Endothelial cell of umbilical vein (primary cell): ENCODE data around the gene DAPK2. TPM values are rescaled to one million over a fixed set of nuclear protein-coding genes. Genes with fewer than 3 reads are reported as not detected.

Experiments
- BruUV-seq: library from RNA; stranded (reverse); fragments of 400-500 nt; replicated peaks from 2 replicates; lab custom pipeline; 2021; lab: Mats Ljungman, UMichigan
- CTCF ChIA-PET: fragments of 300-600, 350-600 bp; sonication (Branson Sonifier 250); formaldehyde crosslinking; loops from one replicate; lab custom pipeline; 2021; ENCODE audit warnings: antibody characterized with exemption, inconsistent platforms; lab: Charles Lee
- POLR2A ChIA-PET: fragments of 300-600, 350-600 bp; sonication (Branson Sonifier 250); formaldehyde crosslinking; loops from one replicate; lab custom pipeline; 2021; ENCODE audit warnings: antibody characterized with exemption, inconsistent platforms; lab: Charles Lee
- DNase-seq: peaks from one replicate; pipeline ENCODE4 v3.0.0-alpha.2; 2011; ENCODE audit warnings: low read depth, low spot score
- FAIRE-seq: peaks from 2 replicates; lab custom pipeline; 2011; peaks lifted over from hg19 to GRCh38; lab: Jason Lieb, UNC
- H2AFZ ChIP-seq: 2 replicates; pipeline ENCODE4 v1.6.0; 2012; ENCODE audit warnings: low read depth, low read length, control low read depth, inconsistent platforms
- H3K27ac ChIP-seq: 2 replicates; pipeline ENCODE4 v1.5.1; 2011; ENCODE audit warnings: low read depth, mild to moderate bottlenecking, control low read depth, low read length, moderate library complexity; ENCODE audit not compliant: insufficient read depth
- H3K27me3 ChIP-seq, 2 experiments: 2 replicates each; pipeline versions ENCODE4 v1.6.0 to v1.6.1; 2011; ENCODE audit warnings: low read length in 2 of 2, mixed read lengths in 1 of 2; ENCODE audit not compliant: control insufficient read depth in 2 of 2, insufficient read depth in 2 of 2
- H3K36me3 ChIP-seq, 2 experiments: 2 replicates in 1 of 2; 3 replicates in 1 of 2; pipeline ENCODE4 v1.5.1; 2011; ENCODE audit warnings: low read length in 2 of 2, mild to moderate bottlenecking in 1 of 2, moderate library complexity in 1 of 2; ENCODE audit not compliant: control insufficient read depth in 2 of 2, insufficient read depth in 2 of 2; ENCODE audit errors: extremely low read depth in 1 of 2
- H3K4me1 ChIP-seq: 3 replicates; pipeline ENCODE4 v1.5.1; 2011; ENCODE audit warnings: mild to moderate bottlenecking, low read length; ENCODE audit not compliant: control insufficient read depth, insufficient read depth; ENCODE audit errors: extremely low read depth
- H3K4me2 ChIP-seq: 2 replicates; pipeline ENCODE4 v1.6.1; 2011; ENCODE audit warnings: low read length, control low read depth, mixed read lengths; ENCODE audit not compliant: insufficient read depth
- H3K4me3 ChIP-seq, 3 experiments: fragments of 200-600 bp in 1 of 3; sonication (generic), shearing (Covaris generic) in 1 of 3; replicated peaks in 1 of 3; 2 replicates each; pipeline ENCODE4 v1.5.1; 2011 to 2016; ENCODE audit warnings: control low read depth in 3 of 3, low read length in 3 of 3, mild to moderate bottlenecking in 2 of 3, inconsistent platforms in 1 of 3, low read depth in 1 of 3, moderate library complexity in 1 of 3; ENCODE audit not compliant: insufficient read depth in 1 of 3
- H3K79me2 ChIP-seq: 2 replicates; pipeline ENCODE4 v1.6.0; 2012; ENCODE audit warnings: low read length, inconsistent platforms; ENCODE audit not compliant: control insufficient read depth, insufficient read depth
- H3K9ac ChIP-seq: replicated peaks from 2 replicates; pipeline ENCODE3; 2011; ENCODE audit warnings: low read length, control low read depth; ENCODE audit not compliant: insufficient read depth; ENCODE audit errors: extremely low read depth
- H3K9me1 ChIP-seq: replicated peaks from 3 replicates; pipeline ENCODE4 v1.6.0; 2011; ENCODE audit warnings: mild to moderate bottlenecking, low read length; ENCODE audit not compliant: control insufficient read depth, insufficient read depth; ENCODE audit errors: extremely low read depth
- H3K9me3 ChIP-seq: replicated peaks from 2 replicates; pipeline ENCODE4 v1.5.1; 2012; ENCODE audit warnings: low read length, inconsistent platforms; ENCODE audit not compliant: control insufficient read depth, insufficient read depth
- H4K20me1 ChIP-seq: replicated peaks from 2 replicates; pipeline ENCODE3; 2011; ENCODE audit warnings: mild to moderate bottlenecking, low read length; ENCODE audit not compliant: control insufficient read depth, insufficient read depth; ENCODE audit errors: extremely low read depth
- CTCF ChIP-seq, 2 donors: IDR thresholded peaks; 1 replicate in 1 of 2; 2 replicates in 1 of 2; pipeline ENCODE4 v1.5.1; 2011; ENCODE audit warnings: low read length in 2 of 2, mild to moderate bottlenecking in 2 of 2, moderate library complexity in 2 of 2, control low read depth in 1 of 2, inconsistent platforms in 1 of 2, low read depth in 1 of 2; ENCODE audit not compliant: insufficient read depth in 1 of 2; ENCODE audit errors: extremely low read depth in 1 of 2
- EZH2 ChIP-seq: IDR thresholded peaks from 2 replicates; pipeline ENCODE4 v1.6.1; 2012; ENCODE audit warnings: borderline replicate concordance, low read depth, mild to moderate bottlenecking, moderate library complexity, low read length, inconsistent platforms; ENCODE audit not compliant: severe bottlenecking
- FOS ChIP-seq: IDR thresholded peaks from 2 replicates; pipeline ENCODE4 v1.6.1; 2011; ENCODE audit warnings: mild to moderate bottlenecking, low read length, moderate library complexity, borderline replicate concordance; ENCODE audit not compliant: insufficient read depth
- GATA2 ChIP-seq: IDR thresholded peaks from 2 replicates; pipeline ENCODE4 v1.7.0; 2011; ENCODE audit warnings: low read depth, mild to moderate bottlenecking, moderate library complexity, mixed read lengths, low read length; ENCODE audit not compliant: insufficient read length, insufficient read depth
- JUN ChIP-seq: IDR thresholded peaks from 2 replicates; pipeline ENCODE4 v1.6.1; 2011; ENCODE audit warnings: borderline replicate concordance, low read depth; ENCODE audit not compliant: insufficient read length, insufficient read depth
- MYC ChIP-seq: IDR thresholded peaks from one replicate; pipeline ENCODE4 v1.6.1; 2011; ENCODE audit warnings: mild to moderate bottlenecking, low read depth, low read length
- POLR2A ChIP-seq: IDR thresholded peaks from 2 replicates; pipeline ENCODE4 v1.6.1; 2012; ENCODE audit warnings: low read depth, mild to moderate bottlenecking, control low read depth, low read length
- POLR2AphosphoS5 ChIP-seq: IDR thresholded peaks from 2 replicates; pipeline ENCODE4 v1.6.1; 2012; ENCODE audit warnings: low read depth, mild to moderate bottlenecking, control low read depth, low read length, moderate library complexity; ENCODE audit not compliant: insufficient read depth
- dilution Hi-C: fragments of 300-500 bp; cut with MboI; formaldehyde crosslinking; loops from one replicate; pipeline ENCODE4 v1.15.0; 2019; ENCODE audit warnings: low sequenced_read_pairs; ENCODE audit not compliant: extremely low pct_ligation_motif_present
- intact Hi-C: fragments of 100-400 bp; cut with micrococcal nuclease; formaldehyde crosslinking; loops from one replicate; pipeline ENCODE4 v1.10.0; 2022
- polyA plus RNA-seq, 4 experiments: library from polyadenylated mRNA; depleted of rRNA in 3 of 4; stranded (reverse) in 3 of 4; unstranded in 1 of 4; fragments of >200 nt; gene quantifications; 2 replicates each; pipeline versions ENCODE4 v1.2.1 to v1.2.3, GENCODE V29; 2011 to 2012; ENCODE audit warnings: missing spikeins in 1 of 4
- total RNA-seq: library from RNA; stranded (reverse); gene quantifications from 2 replicates; pipeline ENCODE4 v1.2.3, GENCODE V29; 2021
- TF ChIP-seq, protein P1 (sequence below): IDR thresholded peaks from 2 replicates; pipeline ENCODE4 v1.6.1; 2011; ENCODE audit not compliant: insufficient read depth, insufficient read length

Gene DAPK2
- total and polyA plus RNA-seq, 2 donors (not counting 3 experiments of a cell fraction or from before 2014, with no cell fraction given): 2.8 to 6.7 TPM

GRCh38 chr15:63907521-63907920, 138.8 kb downstream of the DAPK2 start:
- intact Hi-C loops: loop anchor here (5.0 kb wide), 1 partner anchor 35 kb away; no protein-coding TSS in a partner anchor
- Histone ChIP-seq H3K9ac (no peak overlapping the region), H2AFZ (no peak overlapping the region), H3K9me3 (no peaks in the 10 kb centered on the region), H3K4me3 (no peak overlapping the region), H3K4me2 (no peak overlapping the region), H3K36me3 (no peaks in the 10 kb centered on the region), H3K79me2 (no peaks in the 10 kb centered on the region), H3K27ac (no peak overlapping the region), H3K4me1 (peaks cover 32% of the 10 kb centered on the region), H4K20me1 (no peaks in the 10 kb centered on the region), H3K9me1 (no peaks in the 10 kb centered on the region), H3K27me3 (no peaks in the 10 kb centered on the region)
- ChIA-PET POLR2A (no interaction called here), CTCF (interaction anchor here (1.9 to 2.2 kb wide), 2 partner anchors 139 to 155 kb away, joined by 8 read pairs; partner anchors contain the start of gene DAPK2)
- FAIRE-seq: no peak
- no peak for TF ChIP-seq MYC
- TF ChIP-seq EZH2: no peak
- no peak for TF ChIP-seq FOS
- no peak for TF ChIP-seq CTCF (IDR thresholded peaks at IDR 0.05; ENCODE audit: extremely low read depth in 1 of 2, insufficient read depth in 1 of 2, low read depth in 1 of 2, low read length in 2 of 2)
- TF ChIP-seq, protein P1, sequence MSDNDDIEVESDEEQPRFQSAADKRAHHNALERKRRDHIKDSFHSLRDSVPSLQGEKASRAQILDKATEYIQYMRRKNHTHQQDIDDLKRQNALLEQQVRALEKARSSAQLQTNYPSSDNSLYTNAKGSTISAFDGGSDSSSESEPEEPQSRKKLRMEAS: no peak
- no peak for TF ChIP-seq JUN
- no peak for TF ChIP-seq POLR2A
- TF ChIP-seq GATA2: no peak
- TF ChIP-seq POLR2AphosphoS5: no peak
- dilution Hi-C loops: no loop called here
- no peak for DNase-seq
- no TSS peak for BruUV-seq
